C4-2B (cell line): ENCODE measurements around the gene TAAR6.

ENCODE experiments used
- H3K27ac ChIP-seq: fragments of 450-650 bp; 2 replicates; pipeline ENCODE4 v1.5.1; 2017
- ZFX ChIP-seq: fragments of 450-650 bp; IDR thresholded peaks from 2 replicates; pipeline ENCODE4 v1.6.1; 2017
- TF ChIP-seq, protein P1 (sequence below): fragments of 450-650 bp; conservative IDR thresholded peaks from 2 replicates; pipeline ENCODE4 v1.5.1; 2017; ENCODE audit warnings: mild to moderate bottlenecking

Gene TAAR6

DNA sequence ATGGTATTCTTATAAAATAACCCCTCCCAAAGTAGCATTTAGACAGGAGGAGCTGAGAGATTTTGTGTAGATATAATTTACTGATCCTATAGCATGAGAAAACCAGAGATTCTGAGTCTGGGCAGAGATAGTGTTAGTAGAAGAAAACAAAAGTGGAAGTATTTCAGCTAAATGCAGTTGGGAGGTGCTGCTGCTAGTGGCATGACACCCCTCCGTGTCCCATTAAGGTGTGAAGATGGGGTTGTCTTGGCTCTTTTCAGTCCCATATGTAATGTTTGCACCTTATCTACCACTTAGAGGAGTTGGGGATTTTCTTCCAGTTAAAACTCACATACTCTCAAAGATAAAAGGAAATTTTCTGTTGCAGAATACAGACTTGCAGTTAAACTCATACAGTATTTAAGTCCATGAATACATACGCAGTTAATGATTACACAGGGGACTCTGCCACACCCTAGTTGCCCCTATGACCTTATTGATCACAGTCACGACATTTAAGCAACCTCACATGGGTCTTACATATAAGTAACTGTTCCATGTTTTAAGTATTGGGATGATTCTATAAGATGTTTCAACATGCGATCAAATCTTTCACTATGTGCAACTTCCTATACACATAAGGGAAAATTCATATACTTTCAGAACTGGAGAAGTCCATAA lies 42.5 kb downstream of the TAAR6 start:
- TF ChIP-seq, protein P1, sequence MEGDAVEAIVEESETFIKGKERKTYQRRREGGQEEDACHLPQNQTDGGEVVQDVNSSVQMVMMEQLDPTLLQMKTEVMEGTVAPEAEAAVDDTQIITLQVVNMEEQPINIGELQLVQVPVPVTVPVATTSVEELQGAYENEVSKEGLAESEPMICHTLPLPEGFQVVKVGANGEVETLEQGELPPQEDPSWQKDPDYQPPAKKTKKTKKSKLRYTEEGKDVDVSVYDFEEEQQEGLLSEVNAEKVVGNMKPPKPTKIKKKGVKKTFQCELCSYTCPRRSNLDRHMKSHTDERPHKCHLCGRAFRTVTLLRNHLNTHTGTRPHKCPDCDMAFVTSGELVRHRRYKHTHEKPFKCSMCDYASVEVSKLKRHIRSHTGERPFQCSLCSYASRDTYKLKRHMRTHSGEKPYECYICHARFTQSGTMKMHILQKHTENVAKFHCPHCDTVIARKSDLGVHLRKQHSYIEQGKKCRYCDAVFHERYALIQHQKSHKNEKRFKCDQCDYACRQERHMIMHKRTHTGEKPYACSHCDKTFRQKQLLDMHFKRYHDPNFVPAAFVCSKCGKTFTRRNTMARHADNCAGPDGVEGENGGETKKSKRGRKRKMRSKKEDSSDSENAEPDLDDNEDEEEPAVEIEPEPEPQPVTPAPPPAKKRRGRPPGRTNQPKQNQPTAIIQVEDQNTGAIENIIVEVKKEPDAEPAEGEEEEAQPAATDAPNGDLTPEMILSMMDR: no peak
- TF ChIP-seq ZFX: no peak
- H3K27ac ChIP-seq: no peak overlapping the region

DNA sequence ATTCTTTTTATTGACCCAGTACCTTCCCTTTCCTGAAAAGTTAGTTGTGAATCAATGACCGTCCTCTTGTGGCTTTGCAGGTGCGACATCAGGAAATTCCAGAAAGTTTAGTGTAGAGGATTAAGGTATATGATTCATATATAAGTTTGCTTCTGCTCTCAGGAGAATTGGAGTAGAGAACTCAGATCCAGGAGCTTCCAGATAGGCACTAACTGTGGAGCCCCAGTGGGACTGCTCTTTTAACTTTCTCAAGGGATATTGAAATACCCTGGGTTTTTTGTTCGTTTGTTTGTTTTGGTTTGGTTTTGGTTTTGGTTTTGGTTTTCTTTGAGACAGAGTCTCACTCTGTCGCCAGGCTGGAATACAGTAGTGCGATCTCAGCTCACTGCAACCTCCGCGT lies 44.4 kb downstream of the TAAR6 start:
- no peak overlapping the region for H3K27ac ChIP-seq
- TF ChIP-seq ZFX: no peak
- TF ChIP-seq, protein P1: no peak

DNA sequence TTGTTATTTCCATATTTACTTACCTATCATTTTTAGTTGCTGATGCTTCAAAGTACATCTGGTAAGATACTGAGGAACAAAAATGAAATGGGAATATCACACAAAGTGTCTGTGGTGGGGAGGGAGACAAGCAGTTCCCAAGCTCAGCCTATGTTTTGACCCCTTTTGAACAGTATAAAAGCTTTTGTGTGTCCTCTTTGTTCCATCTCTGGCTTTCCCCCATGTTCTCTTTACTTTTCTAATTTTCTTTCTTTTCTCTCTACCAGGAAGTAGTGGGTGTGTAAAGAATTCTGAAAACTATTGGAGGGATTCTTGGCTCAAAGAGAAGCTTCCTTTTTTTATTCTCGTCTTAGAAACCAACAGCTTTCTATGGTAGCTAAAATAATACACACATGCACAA lies 46.6 kb downstream of the TAAR6 start:
- no peak overlapping the region for H3K27ac ChIP-seq
- TF ChIP-seq, protein P1: no peak
- TF ChIP-seq ZFX: no peak
